DND-41 (cell line): ENCODE measurements around the gene HFM1.
"Not testable (repeated sequence)": the region's sequence is repeated elsewhere in the genome, so short reads cannot be mapped to it uniquely, and the experiment has no call there.

Experiments
- ATAC-seq: fragments of 200-7000 bp; cut with Tn5 transposase; 3 replicates; pipeline ENCODE4 v1.9.1; 2021; ENCODE audit warnings: low read depth; ENCODE audit not compliant: insufficient read depth
- DNase-seq: peaks from one replicate; pipeline ENCODE4 v3.0.0-alpha.2; 2020
- H2AFZ ChIP-seq: 2 replicates; pipeline ENCODE4 v1.6.0; 2012; ENCODE audit warnings: low read depth, low read length
- H3K27ac ChIP-seq: 2 replicates; pipeline ENCODE4 v1.5.1; 2012; ENCODE audit warnings: low read length, inconsistent platforms
- H3K27me3 ChIP-seq: fragments of 200-600 bp; sonication (generic); 2 replicates; pipeline ENCODE4 v1.6.0; 2012; ENCODE audit warnings: low read length, mild to moderate bottlenecking, inconsistent platforms; ENCODE audit not compliant: insufficient read depth, poor library complexity
- H3K36me3 ChIP-seq: 2 replicates; pipeline ENCODE4 v1.5.1; 2012; ENCODE audit warnings: low read length, inconsistent platforms; ENCODE audit not compliant: insufficient read depth
- H3K4me1 ChIP-seq: 2 replicates; pipeline ENCODE4 v1.5.1; 2012; ENCODE audit warnings: mild to moderate bottlenecking, low read length; ENCODE audit not compliant: insufficient read depth
- H3K4me2 ChIP-seq: 2 replicates; pipeline ENCODE4 v1.6.0; 2012; ENCODE audit warnings: mild to moderate bottlenecking, moderate library complexity, low read length, inconsistent platforms; ENCODE audit not compliant: insufficient read depth
- H3K4me3 ChIP-seq, 2 experiments: fragments of 200-600 bp in 1 of 2; shearing (Covaris generic) in 1 of 2; 2 replicates each; pipeline ENCODE4 v1.5.1; 2012 to 2016; ENCODE audit warnings: inconsistent platforms in 2 of 2, low read length in 2 of 2, mild to moderate bottlenecking in 2 of 2, low read depth in 1 of 2, moderate library complexity in 1 of 2
- H3K79me2 ChIP-seq: 2 replicates; pipeline ENCODE4 v1.6.0; 2012; ENCODE audit warnings: low read length, inconsistent platforms; ENCODE audit not compliant: insufficient read depth
- H3K9ac ChIP-seq: 2 replicates; pipeline ENCODE4 v1.6.0; 2012; ENCODE audit warnings: low read depth, mild to moderate bottlenecking, inconsistent platforms, low read length, moderate library complexity
- H3K9me3 ChIP-seq: 2 replicates; pipeline ENCODE4 v1.5.1; 2012; ENCODE audit warnings: low read length, moderate library complexity, mild to moderate bottlenecking, inconsistent platforms; ENCODE audit not compliant: insufficient read depth, severe bottlenecking
- H4K20me1 ChIP-seq: 2 replicates; pipeline ENCODE4 v1.6.0; 2012; ENCODE audit warnings: low read length; ENCODE audit not compliant: insufficient read depth
- CTCF ChIP-seq: IDR thresholded peaks from 2 replicates; pipeline ENCODE4 v1.5.1; 2012; ENCODE audit warnings: borderline replicate concordance, low read length, moderate library complexity, mild to moderate bottlenecking; ENCODE audit not compliant: poor library complexity, severe bottlenecking; ENCODE audit errors: extremely low read depth
- EZH2 ChIP-seq: IDR thresholded peaks from 3 replicates; pipeline ENCODE4 v1.6.1; 2012; ENCODE audit warnings: borderline replicate concordance, low read depth, mild to moderate bottlenecking, moderate library complexity, low read length, inconsistent platforms; ENCODE audit not compliant: severe bottlenecking

HFM1 gene

GRCh38 chr1:91427741-91428140, 23.1 kb upstream of the HFM1 start:
- Histone ChIP-seq H3K4me3 (no peak overlapping the region), H3K4me1 (no peaks in the 10 kb centered on the region), H3K9ac (no peak overlapping the region), H3K79me2 (no peaks in the 10 kb centered on the region), H4K20me1 (no peaks in the 10 kb centered on the region), H2AFZ (no peak overlapping the region), H3K27ac (no peak overlapping the region), H3K27me3 (no peaks in the 10 kb centered on the region), H3K4me2 (no peak overlapping the region), H3K36me3 (no peaks in the 10 kb centered on the region), H3K9me3 (no peaks in the 10 kb centered on the region)
- DNase-seq, result no peak
- TF ChIP-seq EZH2 (no peak), CTCF (no peak)
- no peak for ATAC-seq

GRCh38 chr1:91422523-91422922, 17.9 kb upstream of the HFM1 start:
- not testable (repeated sequence) for DNase-seq, H3K27me3 ChIP-seq, ATAC-seq, H4K20me1 ChIP-seq, H2AFZ ChIP-seq, H3K4me1 ChIP-seq, H3K4me3 ChIP-seq, H3K9me3 ChIP-seq, H3K27ac ChIP-seq, H3K4me2 ChIP-seq, H3K9ac ChIP-seq, H3K36me3 ChIP-seq, H3K79me2 ChIP-seq

GRCh38 chr1:91412371-91412770, 7.7 kb upstream of the HFM1 start:
- TF ChIP-seq EZH2 (no peak), CTCF (no peak)
- no peaks in the 10 kb centered on the region for H3K79me2 ChIP-seq
- no peaks in the 10 kb centered on the region for H4K20me1 ChIP-seq
- no peak overlapping the region for H2AFZ ChIP-seq
- no peak overlapping the region for H3K4me3 ChIP-seq
- DNase-seq (no peak), ATAC-seq (no peak)
- no peaks in the 10 kb centered on the region for H3K36me3 ChIP-seq
- H3K9ac ChIP-seq, result no peak overlapping the region
- no peak overlapping the region for H3K27ac ChIP-seq
- no peak overlapping the region for H3K4me2 ChIP-seq
- H3K4me1 ChIP-seq, result no peaks in the 10 kb centered on the region
- H3K27me3 ChIP-seq, result no peaks in the 10 kb centered on the region
- H3K9me3 ChIP-seq, result no peaks in the 10 kb centered on the region

GRCh38 chr1:91406773-91407389, 2.2 kb upstream of the HFM1 start:
- Histone ChIP-seq H4K20me1 (no peaks in the 10 kb centered on the region), H3K79me2 (no peaks in the 10 kb centered on the region), H3K27ac (no peak overlapping the region), H3K9me3 (no peaks in the 10 kb centered on the region), H3K4me1 (peaks cover 11% of the 10 kb centered on the region), H3K4me3 (no peak overlapping the region), H2AFZ (no peak overlapping the region), H3K27me3 (peaks cover 11% of the 10 kb centered on the region), H3K36me3 (no peaks in the 10 kb centered on the region), H3K9ac (no peak overlapping the region), H3K4me2 (no peak overlapping the region)
- ATAC-seq, result no peak
- DNase-seq, result no peak
- peak; percentile 52 for TF ChIP-seq CTCF
- no peak for TF ChIP-seq EZH2
